NT2/D1 (cell line): Measurements from ENCODE around the gene UBR4.

Experiments used
- SUZ12 ChIP-seq: IDR thresholded peaks from 2 replicates; pipeline ENCODE4 v1.6.1; 2011; ENCODE audit not compliant: insufficient read length, insufficient read depth; ENCODE audit errors: extremely low read depth
- ZNF274 ChIP-seq: IDR thresholded peaks from 2 replicates; pipeline ENCODE4 v1.6.1; 2011; ENCODE audit warnings: mild to moderate bottlenecking, low read depth, low read length

DNA sequence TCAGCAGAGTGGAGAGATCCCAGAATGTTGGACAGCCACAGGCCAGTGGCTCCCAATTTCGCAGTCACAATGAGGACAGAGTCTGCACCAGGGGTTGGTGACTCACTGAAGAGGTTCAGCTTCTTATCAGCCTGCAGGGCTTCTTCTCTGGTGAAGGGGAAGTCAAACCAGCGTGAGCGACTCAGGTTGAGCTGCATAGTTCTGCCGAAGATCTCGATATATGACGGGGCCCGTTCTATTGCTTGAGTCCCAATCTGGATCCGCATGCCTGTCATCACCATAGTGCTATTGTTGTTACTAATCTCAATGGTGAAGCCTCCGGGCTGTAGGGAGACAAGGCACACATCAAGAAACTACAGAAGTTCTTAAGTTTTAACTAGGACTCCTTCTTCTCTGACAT is 58.5 kb downstream of the UBR4 start:
- TF ChIP-seq ZNF274 (no peak), SUZ12 (no peak)
